ENCODE measurements around the gene INPP5F.

INPP5F gene

DNA sequence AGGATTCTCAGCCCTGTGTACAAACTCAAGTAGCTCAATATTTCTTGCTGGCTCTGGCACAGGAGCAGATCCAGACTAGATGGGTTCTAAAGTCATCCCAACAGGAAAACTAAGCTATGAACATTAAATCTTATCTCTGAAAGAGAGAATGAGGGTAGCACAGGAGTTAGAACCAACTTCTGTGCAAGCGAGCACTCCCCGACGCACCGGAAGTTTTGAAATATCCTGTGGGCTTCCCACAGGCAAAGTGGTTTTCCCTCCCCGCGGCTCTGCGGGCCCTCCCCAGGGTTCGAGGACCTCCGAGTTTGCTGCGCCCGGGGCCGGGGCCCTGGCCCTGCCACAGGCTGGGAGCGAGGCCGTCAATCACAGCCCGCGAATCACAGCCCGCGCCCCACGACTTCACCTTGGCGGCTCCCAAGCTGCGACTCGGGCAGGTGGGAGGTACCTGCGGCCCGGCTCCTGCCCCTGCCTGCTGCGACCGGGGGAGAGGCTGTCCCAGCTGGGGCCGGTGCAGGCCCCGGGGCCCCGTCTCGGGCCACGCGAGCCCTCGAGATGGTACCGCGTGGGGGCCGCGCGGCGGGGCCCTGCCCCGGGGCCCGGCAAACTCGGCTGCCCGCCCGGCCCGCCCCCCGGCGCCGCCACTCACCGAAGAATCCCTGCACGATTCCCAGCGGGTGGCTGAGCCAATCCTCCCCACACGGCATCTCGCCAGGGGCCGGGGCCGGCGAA lies 146.2 kb downstream of the INPP5F start:
- peak; percentile 60 for DNase-seq

GRCh38 chr10:119872610-119872859 lies 146.7 kb downstream of the INPP5F start, which contains the start of gene MCMBP:
Gene MCMBP (minus strand): TSS chr10:119872843. CDS start chr10:119872584, 259 bp downstream.
- no peak for DNase-seq

- peak; percentile 91 for DNase-seq
Observed at GRCh38 chr10:119872860-119873681, 147.2 kb downstream of the INPP5F start.

- DNase-seq = no peak
Observed at GRCh38 chr10:119878524-119878923, 152.7 kb downstream of the INPP5F start.
